K562 (cell line): ENCODE measurements around the gene PALLD. TPM values are rescaled to one million over a fixed set of nuclear protein-coding genes. Genes with fewer than 3 reads are reported as not detected.

ENCODE experiments used
- ATAC-seq: fragments of 200-7000 bp; cut with Tn5 transposase; 3 replicates; pipeline ENCODE4 v1.9.1; 2020; ENCODE audit warnings: moderate library complexity
- BruUV-seq: library from RNA; stranded (reverse); fragments of 400-500 nt; replicated peaks from 2 replicates; lab custom pipeline; 2021; lab: Mats Ljungman, UMichigan
- CTCF ChIA-PET: fragments of 300-600 bp; formaldehyde crosslinking; extraction: SDS; loops from one replicate; lab custom pipeline; 2021; ENCODE audit warnings: low intra/inter-chr PET ratio; lab: Yijun Ruan, JAX
- POLR2A ChIA-PET: fragments of 300-600, 350-650 bp; sonication (Branson Sonifier 250); formaldehyde crosslinking; extraction: SDS; loops from one replicate; lab custom pipeline; 2021; ENCODE audit warnings: antibody characterized with exemption, inconsistent platforms; lab: Yijun Ruan, JAX
- DNase-seq, 4 experiments: peaks; one replicate each; pipeline versions ENCODE4 v3.0.0 to v3.0.0-alpha.2; 2011 to 2018; ENCODE audit warnings: low spot score in 3 of 4, mixed read lengths in 3 of 4; ENCODE audit errors: extremely low read depth in 1 of 4
- FAIRE-seq: peaks from 2 replicates; lab custom pipeline; 2011; peaks lifted over from hg19 to GRCh38; lab: Jason Lieb, UNC
- H2AFZ ChIP-seq: 2 replicates; pipeline ENCODE4 v1.6.0; 2011; ENCODE audit warnings: low read depth, low read length, control low read depth, inconsistent platforms
- H3K27ac ChIP-seq: fragments of 200-600 bp; 3 replicates; pipeline ENCODE4 v1.8.0; 2011; ENCODE audit warnings: low read depth, mild to moderate bottlenecking, control low read depth, inconsistent platforms, low read length, moderate library complexity, mixed read lengths; ENCODE audit errors: extremely low read depth
- H3K27me3 ChIP-seq, 2 experiments: fragments of 300-600 bp in 1 of 2; 2 replicates in 1 of 2; 3 replicates in 1 of 2; pipeline versions ENCODE4 v1.6.0 to v1.8.0; 2011; ENCODE audit warnings: inconsistent platforms in 2 of 2, low read length in 2 of 2, mild to moderate bottlenecking in 1 of 2, mixed read lengths in 1 of 2, moderate library complexity in 1 of 2; ENCODE audit not compliant: control insufficient read depth in 2 of 2, insufficient read depth in 2 of 2
- H3K36me3 ChIP-seq: fragments of 300-600 bp; 3 replicates; pipeline ENCODE4 v1.8.0; 2011; ENCODE audit warnings: mild to moderate bottlenecking, low read length, inconsistent platforms; ENCODE audit not compliant: control insufficient read depth, insufficient read depth
- H3K4me1 ChIP-seq, 2 experiments: fragments of 200-600 bp in 1 of 2; replicated peaks in 1 of 2; 2 replicates in 1 of 2; 3 replicates in 1 of 2; pipeline versions ENCODE4 v1.5.1 to v1.8.0; 2011; ENCODE audit warnings: inconsistent platforms in 2 of 2, low read length in 2 of 2, mild to moderate bottlenecking in 1 of 2, mixed read lengths in 1 of 2, moderate library complexity in 1 of 2; ENCODE audit not compliant: control insufficient read depth in 2 of 2, insufficient read depth in 2 of 2
- H3K4me2 ChIP-seq: 2 replicates; pipeline ENCODE4 v1.6.1; 2011; ENCODE audit warnings: low read length, control low read depth, inconsistent platforms, mixed read lengths; ENCODE audit not compliant: insufficient read depth
- H3K4me3 ChIP-seq: fragments of 200-600 bp; sonication (generic), shearing (Covaris generic); 2 replicates; pipeline ENCODE4 v1.5.1; 2016; ENCODE audit warnings: control low read depth, inconsistent platforms
- H3K79me2 ChIP-seq: fragments of 200-600 bp; 3 replicates; pipeline ENCODE4 v1.8.0; 2011; ENCODE audit warnings: low read length, inconsistent platforms; ENCODE audit not compliant: control insufficient read depth, insufficient read depth
- H3K9ac ChIP-seq, 2 experiments: 2 replicates each; pipeline versions ENCODE4 v1.6.0 to v1.6.1; 2011; ENCODE audit warnings: low read depth in 2 of 2, low read length in 2 of 2, control low read depth in 1 of 2, inconsistent platforms in 1 of 2, mild to moderate bottlenecking in 1 of 2, mixed read lengths in 1 of 2; ENCODE audit not compliant: insufficient read depth in 1 of 2
- H3K9me1 ChIP-seq: one replicate; pipeline ENCODE4 v1.6.0; 2011; ENCODE audit warnings: inconsistent platforms, mild to moderate bottlenecking, low read length, moderate library complexity; ENCODE audit not compliant: control insufficient read depth, insufficient read depth
- H3K9me3 ChIP-seq: replicated peaks from 2 replicates; pipeline ENCODE4 v1.5.1; 2011; ENCODE audit warnings: low read depth, low read length, inconsistent platforms; ENCODE audit not compliant: control insufficient read depth, insufficient read depth
- H4K20me1 ChIP-seq: replicated peaks from 2 replicates; pipeline ENCODE4 v1.6.1; 2011; ENCODE audit warnings: low read length, inconsistent platforms, mixed read lengths; ENCODE audit not compliant: control insufficient read depth, insufficient read depth
- GTF2F1 ChIP-seq: IDR thresholded peaks from 2 replicates; pipeline ENCODE4 v1.6.1; 2011; ENCODE audit warnings: low read depth, low read length, improper control_type of control experiment
- MCM7 ChIP-seq, 2 experiments: fragments of 450-650 bp; IDR thresholded peaks; 2 replicates each; pipeline ENCODE4 v1.6.1; 2016 to 2018
- POLR3G ChIP-seq: IDR thresholded peaks from 2 replicates; pipeline ENCODE4 v1.6.1; 2011; ENCODE audit not compliant: insufficient read length, insufficient replicate concordance; ENCODE audit errors: extremely low read depth
- RNF2 ChIP-seq: sonication (generic); IDR thresholded peaks from 2 replicates; pipeline ENCODE4 v1.6.1; 2016
- TSHZ1 ChIP-seq: fragments of 250-450 bp; sonication (Bioruptor Pico); IDR thresholded peaks from 2 replicates; pipeline ENCODE4 v1.4.0; 2020; ENCODE audit warnings: mild to moderate bottlenecking, moderate library complexity
- WGBS: fragments of 100-300 bp; shearing (Covaris generic); methylation state at CpG from one replicate; pipeline ENCODE4 v1.1.6; 2016; ENCODE audit warnings: low coverage, mixed read lengths; ENCODE audit not compliant: insufficient coverage; ENCODE audit errors: missing lambda C conversion rate; 5-methylcytosine and 5-hydroxymethylcytosine counted together
- in situ Hi-C: fragments of 300-500 bp; cut with MboI; formaldehyde crosslinking; loops from 4 replicates; pipeline ENCODE4 v1.15.0; 2018; ENCODE audit warnings: inconsistent platforms, mixed read lengths
- intact Hi-C: fragments of 100-400 bp; cut with micrococcal nuclease; formaldehyde crosslinking; loops from 2 replicates; pipeline ENCODE4 v1.14.2; 2022
- polyA plus RNA-seq, 8 experiments: library from polyadenylated mRNA; depleted of rRNA in 4 of 8; stranded (reverse) in 5 of 8; unstranded in 3 of 8; fragments of >200 nt; fragmentation: Nextera tagmentation in 2 of 8; fragmentation: Illumina TruSeq in 1 of 8; extraction: Ambion mirVana in 2 of 8; extraction: Trizol in 1 of 8; gene quantifications; 2 replicates each; pipeline versions ENCODE4 v1.2.1 to v1.2.3, GENCODE V29; 2011 to 2014; ENCODE audit warnings: inconsistent platforms in 1 of 8, missing spikeins in 1 of 8
- total RNA-seq, 7 experiments: library from RNA; depleted of rRNA in 6 of 7; stranded (reverse); fragments of >200 nt in 6 of 7; fragmentation: Illumina TruSeq in 2 of 7; extraction: Trizol in 2 of 7; gene quantifications; 2 replicates each; pipeline versions ENCODE4 v1.2.1 to v1.2.3, GENCODE V29; 2011 to 2021; ENCODE audit warnings: low replicate concordance in 1 of 7
- TF ChIP-seq, protein P1 (sequence below): sonication (generic); formaldehyde crosslinking; IDR thresholded peaks from 2 replicates; pipeline ENCODE4 v1.8.0; 2022; ENCODE audit warnings: missing genetic modification reagents, mild to moderate bottlenecking, borderline replicate concordance
- TF ChIP-seq, protein P2 (sequence below): fragments of 450-650 bp; IDR thresholded peaks from 2 replicates; pipeline ENCODE4 v1.6.1; 2017; ENCODE audit warnings: mild to moderate bottlenecking, moderate library complexity

The PALLD gene
- total and polyA plus RNA-seq, 9 of the 15 experiments (the other 6 are each of a cell fraction or from before 2014, with no cell fraction given): 0.01 to 0.35 (median 0.06) TPM; not detected in 3

GRCh38 chr4:168618577-168619265 is 121.9 kb downstream of the PALLD start:
- Histone ChIP-seq H3K27ac (no peak overlapping the region), H3K4me3 (no peak overlapping the region), H3K9me3 (no peaks in the 10 kb centered on the region), H3K4me1 (no peaks in the 10 kb centered on the region), H3K27me3 (no peaks in the 10 kb centered on the region; a peak in 1 of 5 replicates), H4K20me1 (no peaks in the 10 kb centered on the region), H3K79me2 (no peaks in the 10 kb centered on the region), H3K36me3 (no peaks in the 10 kb centered on the region), H2AFZ (no peak overlapping the region), H3K9ac (no peak overlapping the region), H3K4me2 (no peak overlapping the region), H3K9me1 (no peaks in the 10 kb centered on the region)
- 0% methylated on average over 8 of the region's 8 CpGs for WGBS
- intact Hi-C loops (no loop called here), in situ Hi-C loops (no loop called here)
- ATAC-seq (no peak), DNase-seq (no peak), FAIRE-seq (no peak)
- POLR2A ChIA-PET: interaction anchor here (1.3 kb wide), 1 partner anchor 9 kb away, joined by 3 read pairs; no protein-coding TSS in a partner anchor
- CTCF ChIA-PET: no interaction called here
- BruUV-seq: no TSS peak
- no peak for TF ChIP-seq MCM7 (IDR thresholded peaks at IDR 0.05)
- TF ChIP-seq GTF2F1: no peak

DNA sequence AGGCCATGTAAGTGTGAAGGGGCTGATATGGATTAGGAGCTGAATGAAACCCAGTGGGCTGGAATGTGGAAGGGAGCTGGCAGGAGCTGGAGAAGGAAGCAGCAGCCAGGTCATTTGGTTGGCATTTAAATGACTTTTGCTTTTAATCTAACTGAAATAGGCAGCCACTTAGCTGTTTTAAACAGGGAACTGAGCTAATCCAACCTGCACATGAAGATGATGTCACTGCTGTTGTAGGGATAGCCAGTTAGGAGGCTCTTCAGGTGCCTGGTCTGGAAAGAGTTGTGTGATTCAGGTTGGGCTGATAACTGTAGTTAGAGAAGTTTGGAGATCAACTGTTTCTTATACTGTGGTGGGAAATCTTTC is 122.4 kb downstream of the PALLD start:
- H3K79me2 ChIP-seq: no peaks in the 10 kb centered on the region
- DNase-seq (no peak), ATAC-seq (no peak), FAIRE-seq (no peak)
- no peak overlapping the region for H3K27ac ChIP-seq
- intact Hi-C loops (no loop called here), in situ Hi-C loops (no loop called here)
- H3K27me3 ChIP-seq: no peaks in the 10 kb centered on the region; a peak in 1 of 5 replicates
- H3K36me3 ChIP-seq: no peaks in the 10 kb centered on the region
- no peak overlapping the region for H2AFZ ChIP-seq
- H3K9ac ChIP-seq: no peak overlapping the region
- ChIA-PET POLR2A (no interaction called here), CTCF (no interaction called here)
- no peaks in the 10 kb centered on the region for H4K20me1 ChIP-seq
- no peaks in the 10 kb centered on the region for H3K4me1 ChIP-seq
- no TSS peak for BruUV-seq
- H3K9me1 ChIP-seq: no peaks in the 10 kb centered on the region
- no peak overlapping the region for H3K4me3 ChIP-seq
- H3K9me3 ChIP-seq: no peaks in the 10 kb centered on the region
- H3K4me2 ChIP-seq: no peak overlapping the region
- TF ChIP-seq, protein P1, sequence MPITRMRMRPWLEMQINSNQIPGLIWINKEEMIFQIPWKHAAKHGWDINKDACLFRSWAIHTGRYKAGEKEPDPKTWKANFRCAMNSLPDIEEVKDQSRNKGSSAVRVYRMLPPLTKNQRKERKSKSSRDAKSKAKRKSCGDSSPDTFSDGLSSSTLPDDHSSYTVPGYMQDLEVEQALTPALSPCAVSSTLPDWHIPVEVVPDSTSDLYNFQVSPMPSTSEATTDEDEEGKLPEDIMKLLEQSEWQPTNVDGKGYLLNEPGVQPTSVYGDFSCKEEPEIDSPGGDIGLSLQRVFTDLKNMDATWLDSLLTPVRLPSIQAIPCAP (CRISPR knock-in tag): no peak
- TF ChIP-seq POLR3G (no peak), TSHZ1 (no peak), RNF2 (no peak)
- TF ChIP-seq, protein P2, sequence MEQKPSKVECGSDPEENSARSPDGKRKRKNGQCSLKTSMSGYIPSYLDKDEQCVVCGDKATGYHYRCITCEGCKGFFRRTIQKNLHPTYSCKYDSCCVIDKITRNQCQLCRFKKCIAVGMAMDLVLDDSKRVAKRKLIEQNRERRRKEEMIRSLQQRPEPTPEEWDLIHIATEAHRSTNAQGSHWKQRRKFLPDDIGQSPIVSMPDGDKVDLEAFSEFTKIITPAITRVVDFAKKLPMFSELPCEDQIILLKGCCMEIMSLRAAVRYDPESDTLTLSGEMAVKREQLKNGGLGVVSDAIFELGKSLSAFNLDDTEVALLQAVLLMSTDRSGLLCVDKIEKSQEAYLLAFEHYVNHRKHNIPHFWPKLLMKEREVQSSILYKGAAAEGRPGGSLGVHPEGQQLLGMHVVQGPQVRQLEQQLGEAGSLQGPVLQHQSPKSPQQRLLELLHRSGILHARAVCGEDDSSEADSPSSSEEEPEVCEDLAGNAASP: no peak
